MG63 (cell line): ENCODE results near the gene ATP6V0B. TPM values are rescaled to one million over a fixed set of nuclear protein-coding genes. Genes with fewer than 3 reads are reported as not detected.

ENCODE experiments used
- DNase-seq: peaks from one replicate; pipeline ENCODE4 v3.0.0-alpha.2; 2020
- H3K27me3 ChIP-seq: fragments of 250-450 bp; sonication (Bioruptor Pico); 2 replicates; pipeline ENCODE4 v1.5.1; 2020; ENCODE audit warnings: mild to moderate bottlenecking, moderate library complexity
- H3K36me3 ChIP-seq: fragments of 250-450 bp; sonication (Bioruptor Pico); 2 replicates; pipeline ENCODE4 v1.5.1; 2020; ENCODE audit warnings: mild to moderate bottlenecking, moderate library complexity
- H3K4me3 ChIP-seq: fragments of 250-450 bp; sonication (Bioruptor Pico); 2 replicates; pipeline ENCODE4 v1.5.1; 2020; ENCODE audit warnings: mild to moderate bottlenecking, moderate library complexity
- H3K9me3 ChIP-seq: fragments of 250-450 bp; sonication (Bioruptor Pico); 2 replicates; pipeline ENCODE4 v1.5.1; 2020; ENCODE audit warnings: mild to moderate bottlenecking, moderate library complexity
- total RNA-seq: library from RNA; depleted of rRNA; stranded (reverse); fragments of >200 nt; shearing (Covaris generic); gene quantifications from 2 replicates; pipeline ENCODE4 v1.2.3, GENCODE V29; 2014; ENCODE audit warnings: low replicate concordance; rRNA removed

ATP6V0B gene
- total RNA-seq, 1 experiment from 2014 or later = 124 TPM

DNA sequence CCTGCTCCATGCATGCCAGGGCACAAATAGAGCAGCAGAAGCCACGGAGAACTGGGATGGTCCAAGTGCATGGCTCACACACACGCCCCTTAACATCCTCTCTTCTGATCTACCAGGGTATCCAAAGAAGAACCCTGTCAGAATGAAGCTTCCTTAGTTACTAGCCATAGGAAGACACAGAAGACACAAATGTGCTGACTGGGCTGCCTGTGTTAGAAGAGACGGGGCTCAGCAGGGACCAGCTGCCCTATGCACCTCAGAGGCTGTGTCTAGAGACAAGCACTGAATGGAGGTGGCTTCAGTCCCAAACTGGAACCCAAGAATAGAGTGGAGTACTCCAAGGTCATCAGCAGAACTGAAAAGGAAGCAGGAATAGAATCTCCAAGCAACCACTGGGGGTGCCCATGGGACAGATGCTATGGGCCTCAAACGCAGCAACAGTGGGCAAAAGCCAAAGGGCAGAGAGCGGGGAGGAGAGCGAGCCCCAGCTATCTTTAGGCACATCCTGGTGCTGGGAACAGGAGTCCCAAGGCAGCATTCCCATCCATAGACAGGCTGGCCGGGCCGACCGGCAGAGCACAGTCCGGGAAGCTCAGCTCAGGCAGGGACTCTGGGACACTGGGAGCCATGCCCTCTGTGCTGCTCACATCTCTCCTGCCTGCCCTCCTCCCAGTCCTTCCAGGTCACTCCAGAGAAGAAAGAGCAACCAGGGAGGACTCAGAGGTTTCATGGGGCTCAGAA is 47.0 kb downstream of the ATP6V0B start:
- Histone ChIP-seq H3K4me3 (no peak overlapping the region), H3K36me3 (no peaks in the 10 kb centered on the region), H3K9me3 (no peaks in the 10 kb centered on the region), H3K27me3 (no peaks in the 10 kb centered on the region)
- no peak for DNase-seq

DNA sequence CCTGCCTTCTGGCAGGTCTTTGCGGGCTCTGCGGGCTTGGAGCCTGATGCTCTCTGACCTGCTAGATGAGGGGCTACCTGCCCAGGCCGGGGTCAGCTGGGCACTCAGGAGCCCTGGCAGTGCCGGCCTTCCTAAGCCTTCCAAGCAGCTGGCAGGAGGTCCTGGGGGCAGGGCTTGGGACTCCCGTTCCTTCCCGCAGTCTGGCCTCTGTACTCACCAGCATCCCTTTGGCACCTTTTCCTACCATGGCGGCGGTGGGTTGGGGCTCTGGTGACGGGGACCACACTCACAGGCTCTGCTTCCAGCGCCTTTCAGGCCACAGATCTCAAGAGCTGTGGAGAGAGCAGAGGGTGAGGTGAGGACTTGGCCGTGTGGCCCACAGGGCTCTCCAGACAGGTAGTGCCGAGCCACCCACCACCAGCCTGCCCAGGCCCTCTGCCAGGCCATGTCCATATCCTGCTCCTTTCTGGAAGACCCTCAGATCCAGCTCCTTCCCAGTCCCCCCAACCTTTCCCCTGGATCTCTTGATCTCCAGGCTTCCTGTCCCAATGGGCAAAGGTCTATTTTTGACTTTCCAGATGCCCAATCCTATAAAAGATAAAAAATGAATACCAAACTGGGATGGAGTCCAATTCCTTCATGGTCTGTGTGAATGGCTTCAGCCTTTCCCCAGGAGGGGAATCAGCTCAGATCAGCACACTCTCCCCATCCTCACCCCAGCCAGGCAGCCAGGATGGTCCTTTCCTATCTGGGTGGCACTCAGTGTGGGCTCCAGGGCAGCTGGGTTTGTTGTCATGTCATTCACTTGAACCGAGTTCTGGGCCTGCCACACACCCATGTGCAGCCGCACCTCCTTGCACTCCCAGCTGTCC is 49.5 kb downstream of the ATP6V0B start:
- no peaks in the 10 kb centered on the region for H3K9me3 ChIP-seq
- no peaks in the 10 kb centered on the region for H3K27me3 ChIP-seq
- no peak overlapping the region for H3K4me3 ChIP-seq
- no peak for DNase-seq
- no peaks in the 10 kb centered on the region for H3K36me3 ChIP-seq

DNA sequence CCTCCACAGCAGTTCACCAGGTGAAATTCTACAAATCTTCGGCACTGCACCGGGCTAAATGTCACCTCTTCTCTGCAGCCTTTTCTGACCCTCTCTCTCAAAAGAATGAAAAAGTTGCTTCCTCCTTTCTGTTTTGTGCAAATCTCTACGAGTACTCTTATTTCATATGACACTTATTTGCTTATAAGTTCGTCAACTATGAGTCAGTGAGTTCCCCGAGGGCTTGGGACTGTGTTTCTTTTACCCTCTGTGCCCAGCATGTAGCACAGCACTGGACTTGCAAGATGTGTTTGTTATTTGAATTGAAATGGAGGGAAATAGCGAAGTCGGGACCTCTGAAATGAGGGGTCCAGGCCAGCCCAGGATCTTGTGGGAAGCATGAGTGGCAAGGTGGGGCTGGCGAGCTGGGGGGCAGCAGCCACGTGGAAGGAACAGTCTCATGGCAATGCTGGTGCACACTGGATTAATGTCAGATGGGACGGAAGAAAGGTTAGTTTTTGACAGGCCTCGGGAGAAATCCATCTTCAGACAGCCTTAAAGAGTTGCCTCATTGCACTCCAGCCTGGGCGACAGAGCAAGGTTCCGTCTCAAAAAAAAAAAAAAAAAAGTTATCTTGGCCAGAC is 50.3 kb downstream of the ATP6V0B start:
- H3K4me3 ChIP-seq = no peak overlapping the region
- H3K9me3 ChIP-seq = no peaks in the 10 kb centered on the region
- H3K27me3 ChIP-seq = no peaks in the 10 kb centered on the region
- no peaks in the 10 kb centered on the region for H3K36me3 ChIP-seq
- DNase-seq = no peak

DNA sequence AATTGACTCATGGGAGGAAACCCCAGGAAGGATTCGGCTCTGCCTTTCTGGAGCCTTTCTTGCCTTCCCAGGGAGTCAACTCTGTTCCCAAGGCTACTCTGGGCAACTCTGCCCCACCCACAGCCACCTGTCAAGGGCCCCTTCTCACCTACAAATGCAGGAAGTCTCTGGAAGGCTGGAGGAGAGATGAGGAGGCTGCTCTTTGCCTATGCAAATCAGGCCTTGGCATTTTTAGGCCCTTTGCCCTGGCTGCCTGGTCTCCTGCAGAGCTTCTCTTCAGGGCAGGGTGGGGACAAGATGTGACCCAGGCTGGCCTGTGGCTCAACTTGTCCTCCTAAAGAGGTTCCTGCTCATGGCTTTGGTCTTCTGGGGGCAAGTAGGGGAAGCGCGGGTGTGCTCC is 51.1 kb downstream of the ATP6V0B start:
- no peak for DNase-seq
- no peaks in the 10 kb centered on the region for H3K36me3 ChIP-seq
- no peaks in the 10 kb centered on the region for H3K9me3 ChIP-seq
- no peaks in the 10 kb centered on the region for H3K27me3 ChIP-seq
- no peak overlapping the region for H3K4me3 ChIP-seq

DNA sequence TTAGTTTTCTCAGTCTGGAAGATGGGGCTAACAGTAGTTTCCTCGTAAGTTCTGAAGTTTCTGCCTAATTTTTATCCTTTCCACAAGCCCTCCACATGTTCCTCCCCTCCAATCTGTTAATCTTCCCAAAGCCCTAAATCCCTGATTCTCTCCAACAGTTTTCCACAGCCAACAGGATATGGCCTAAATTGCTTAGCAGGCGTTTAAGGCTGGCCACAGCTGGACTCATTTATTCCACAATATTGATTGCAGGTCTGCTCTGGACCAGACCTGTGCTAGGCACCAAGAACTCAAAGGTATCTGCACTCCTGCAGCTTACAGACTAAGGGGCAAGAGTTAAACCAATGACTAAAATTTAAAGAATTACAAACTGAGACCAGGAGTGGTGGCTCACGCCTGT is 52.6 kb downstream of the ATP6V0B start:
- DNase-seq = no peak
- Histone ChIP-seq H3K9me3 (no peaks in the 10 kb centered on the region), H3K36me3 (no peaks in the 10 kb centered on the region)

More for the DNA sequence above, 52.6 kb downstream of the ATP6V0B start:
- Histone ChIP-seq H3K27me3 (no peaks in the 10 kb centered on the region), H3K4me3 (no peak overlapping the region)

Other genes starting within 250 kb of the ATP6V0B start
- not detected in 2 replicates for gene ARTN, start 41.2 kb upstream of the ATP6V0B start, total RNA-seq
- 14.4 and 24.4 TPM in 2 replicates for gene IPO13, start 28.0 kb upstream of the ATP6V0B start, total RNA-seq
- 20.7 and 44.0 TPM in 2 replicates for gene DPH2, start 5.0 kb upstream of the ATP6V0B start, total RNA-seq
- gene B4GALT2, start 4.2 kb downstream of the ATP6V0B start, total RNA-seq = 62.1 and 95.8 TPM in 2 replicates
- gene CCDC24, start 16.6 kb downstream of the ATP6V0B start, total RNA-seq = 1.6 and 5.9 TPM in 2 replicates
- gene SLC6A9, start 56.5 kb downstream of the ATP6V0B start, total RNA-seq = 1.6 and 6.0 TPM in 2 replicates
- 3.1 TPM in 1 of 2 replicates, not detected in the other for gene KLF17, start 143.9 kb downstream of the ATP6V0B start, total RNA-seq
- not detected in 2 replicates for gene KLF18, start 166.7 kb downstream of the ATP6V0B start, total RNA-seq
- gene DMAP1, start 238.5 kb downstream of the ATP6V0B start, total RNA-seq = 15.6 and 36.4 TPM in 2 replicates